CD4-positive, alpha-beta T cell treated with Interleukin-2 at 100 ng/mL for 4 hours (primary cell): ENCODE measurements around the gene TINCR.

Experiments
- DNase-seq: peaks from one replicate; pipeline ENCODE4 v3.0.0-alpha.2; 2020; ENCODE audit warnings: low spot score

TINCR gene

DNA sequence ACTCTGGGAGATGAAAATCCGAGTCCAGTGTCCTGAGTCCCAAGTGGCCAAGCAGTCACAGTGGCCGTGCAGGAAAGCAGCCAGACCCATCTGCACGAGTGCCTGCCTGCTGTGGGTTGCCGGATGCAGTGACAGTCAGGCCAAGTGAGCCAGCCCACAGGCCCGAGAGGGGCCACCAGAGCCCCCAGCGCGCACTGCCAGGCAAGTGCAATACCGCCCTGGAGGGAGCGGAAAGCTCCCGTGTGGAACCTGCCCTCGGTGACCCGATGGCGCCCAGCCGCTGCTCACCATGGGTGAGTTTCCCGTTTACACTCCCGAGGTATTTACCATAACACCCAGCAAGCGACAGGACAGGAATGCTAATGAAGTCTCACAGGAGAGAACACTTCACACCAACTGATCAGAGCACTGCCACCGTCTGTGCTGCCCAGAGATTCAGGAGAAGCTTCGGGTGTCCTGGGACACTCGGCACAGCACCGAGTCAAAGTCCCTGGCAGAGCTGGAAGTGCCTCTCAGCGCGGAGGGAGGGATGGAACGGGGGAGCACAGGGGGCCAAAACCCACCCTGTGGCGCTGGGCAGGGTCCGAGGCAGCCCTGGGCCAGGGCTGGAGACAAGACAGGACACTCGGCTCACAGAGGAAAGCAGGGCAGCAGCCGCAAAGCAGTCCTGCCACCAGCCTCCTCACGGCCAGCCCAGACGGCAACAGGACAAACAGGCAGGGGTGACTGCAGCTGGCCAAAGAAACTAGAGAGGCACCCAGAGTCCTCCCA, 21.3 kb upstream of the TINCR start:
- no peak for DNase-seq

GRCh38 chr19:5588441-5588840, 20.7 kb upstream of the TINCR start:
- no peak for DNase-seq

DNA sequence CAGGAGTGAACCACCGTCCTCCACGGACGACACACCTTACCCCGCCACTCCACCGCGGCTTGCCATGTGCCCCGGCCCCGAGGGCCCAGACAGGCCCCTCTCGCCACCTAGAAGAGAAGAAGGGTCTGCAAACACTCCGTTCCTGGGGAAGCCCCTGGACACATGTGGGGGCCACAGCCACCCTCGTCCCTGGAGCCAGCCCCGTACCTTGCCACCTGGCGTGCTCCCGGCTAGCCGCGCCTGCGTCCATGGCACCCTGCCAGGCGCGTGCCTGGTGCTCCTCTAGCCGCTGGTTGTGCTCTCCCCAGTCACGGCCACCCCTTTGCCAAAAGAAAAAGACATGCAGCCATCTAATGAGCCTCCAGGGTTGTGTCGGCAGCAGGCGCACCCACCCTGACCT, 19.9 kb upstream of the TINCR start:
- no peak for DNase-seq

GRCh38 chr19:5587071-5587455, 19.3 kb upstream of the TINCR start:
- no peak for DNase-seq

DNA sequence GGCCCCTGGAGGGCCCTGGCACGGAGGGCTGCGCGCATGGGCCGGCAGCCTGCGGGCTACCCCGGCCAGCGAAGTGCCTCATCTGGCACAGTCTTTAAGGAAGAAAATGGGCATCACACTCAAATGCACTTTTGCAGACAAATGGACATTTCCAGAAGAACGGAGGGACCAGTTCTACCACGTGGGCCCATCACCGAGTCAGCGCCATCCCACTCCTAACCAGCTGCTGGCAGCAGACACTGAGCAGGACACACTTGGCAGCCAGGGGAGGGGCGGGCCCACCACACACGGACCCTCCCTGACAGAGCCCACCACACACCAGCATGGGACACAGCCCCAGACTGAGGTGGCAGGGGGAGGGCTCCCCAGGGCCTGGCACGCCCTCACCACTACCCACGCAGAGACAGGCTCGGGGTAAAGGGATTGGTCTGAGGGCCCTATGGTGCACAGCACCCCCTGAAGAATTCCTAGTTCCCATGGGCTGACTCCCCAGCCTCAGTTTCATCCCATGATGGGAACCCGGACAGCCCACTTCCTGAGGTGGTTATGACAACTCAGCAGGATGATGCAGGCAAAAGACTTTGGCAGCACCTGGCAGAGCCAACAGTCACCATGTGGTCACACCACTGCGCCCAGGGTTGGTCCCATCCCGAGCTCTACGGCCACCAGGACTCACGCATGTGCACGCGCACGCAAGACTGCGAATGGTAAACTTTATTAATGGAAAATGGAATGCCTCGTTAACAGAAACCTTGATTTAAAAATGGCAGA, 18.7 kb upstream of the TINCR start:
- DNase-seq: no peak

DNA sequence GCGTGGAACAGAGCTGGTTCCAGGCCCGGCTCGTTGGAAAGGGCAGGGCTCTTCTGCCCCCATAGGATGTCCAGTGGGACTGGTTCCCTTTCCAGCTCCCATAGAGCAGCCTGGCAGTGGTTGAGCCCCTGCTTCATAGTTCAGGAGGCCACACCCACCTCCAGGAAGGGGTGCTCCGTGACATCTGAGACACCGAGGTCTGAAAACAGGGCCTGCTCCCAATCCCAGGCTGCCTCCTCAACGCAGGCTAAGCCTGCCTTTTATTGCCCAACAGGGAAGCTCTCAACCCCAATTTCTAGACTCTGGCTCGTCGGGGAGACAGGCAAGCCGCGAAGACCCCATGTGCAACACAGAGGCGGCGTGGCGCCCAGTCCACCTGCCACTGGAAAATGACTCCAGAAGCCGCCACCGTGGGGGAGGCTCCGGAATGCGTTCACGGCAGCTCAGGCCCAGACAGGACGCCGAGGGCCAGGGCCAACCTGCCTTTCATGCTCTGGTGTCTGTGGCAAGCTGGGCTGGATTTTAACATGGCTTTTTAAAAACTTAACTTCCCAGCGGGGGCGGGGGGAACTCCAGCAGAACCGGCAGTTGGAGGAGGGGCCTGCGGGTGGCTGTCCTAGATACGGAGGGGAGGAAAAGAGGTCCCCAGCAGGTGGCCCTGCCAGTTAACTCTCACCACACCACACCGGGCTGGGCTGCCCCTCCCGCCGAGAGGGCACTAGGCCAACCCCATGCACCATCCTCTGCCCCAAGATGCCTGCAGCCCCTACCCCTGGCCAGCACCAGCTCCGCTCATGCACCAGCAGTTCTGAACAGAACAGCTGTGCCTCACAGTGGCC, 17.9 kb upstream of the TINCR start:
- DNase-seq: peak; percentile 11

DNA sequence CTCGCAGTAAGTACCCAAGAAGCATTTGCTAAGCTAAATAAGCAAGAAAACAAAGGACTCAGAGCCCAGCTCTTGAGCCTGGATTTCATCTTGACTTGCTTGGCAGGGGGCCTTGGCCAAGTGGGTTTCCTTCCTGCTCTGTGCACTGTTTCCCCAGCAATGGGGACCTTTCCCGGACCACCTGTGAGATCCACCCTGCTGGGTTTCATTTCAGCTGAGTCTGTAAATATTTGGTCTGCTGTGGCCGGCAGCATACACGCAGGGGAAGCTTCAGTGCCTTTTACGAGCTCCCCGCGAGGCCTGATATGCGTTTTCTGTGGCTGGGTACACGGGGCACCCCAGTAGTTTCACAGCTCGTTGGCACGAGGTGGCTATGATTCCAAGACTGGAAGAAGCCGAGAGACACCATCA, 12.4 kb upstream of the TINCR start:
- no peak for DNase-seq

GRCh38 chr19:5579697-5580096, 11.9 kb upstream of the TINCR start:
- no peak for DNase-seq

GRCh38 chr19:5579286-5579685, 11.5 kb upstream of the TINCR start:
- DNase-seq: no peak

- DNase-seq: peak; percentile 67
Measured at GRCh38 chr19:5578097-5578846, 10.5 kb upstream of the TINCR start.

GRCh38 chr19:5575590-5575989, 7.8 kb upstream of the TINCR start:
- no peak for DNase-seq

DNA sequence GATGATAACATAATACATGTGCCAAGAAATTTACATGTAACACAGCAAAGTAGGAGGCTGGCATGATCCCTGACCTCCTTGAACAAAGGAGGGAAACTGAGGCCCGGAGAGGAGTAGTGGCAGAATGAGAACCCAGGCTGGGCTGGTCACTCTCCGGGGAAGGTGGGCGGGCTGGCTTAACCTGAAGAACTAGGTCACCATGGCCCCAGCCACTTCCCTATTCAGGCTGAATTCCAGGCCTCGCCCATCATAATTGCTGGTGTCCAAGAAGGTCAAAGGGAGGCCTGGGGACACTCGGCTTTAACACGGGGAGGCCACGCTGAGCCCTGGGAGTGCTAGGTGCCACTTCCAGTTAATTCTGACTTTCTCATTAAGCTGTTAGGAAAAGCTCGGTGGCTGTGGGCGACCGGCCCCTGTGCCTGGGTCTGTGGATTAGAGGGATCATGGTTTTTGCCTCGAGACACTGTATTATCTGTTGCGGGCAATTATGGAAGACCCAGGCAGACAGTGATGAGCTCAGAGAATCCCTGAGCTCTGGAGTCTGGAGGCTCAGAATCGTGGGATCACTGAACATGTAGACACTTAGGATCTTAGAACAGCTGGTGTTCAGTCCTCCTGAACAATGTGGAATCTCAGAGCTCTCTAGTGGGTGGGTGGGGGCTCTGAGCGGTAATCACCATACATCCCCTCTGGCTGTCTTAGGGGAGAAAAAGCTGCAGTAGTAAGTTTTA, 5.0 kb upstream of the TINCR start:
- DNase-seq: no peak

- DNase-seq: no peak
Measured at GRCh38 chr19:5571777-5572176, 4.0 kb upstream of the TINCR start.

DNA sequence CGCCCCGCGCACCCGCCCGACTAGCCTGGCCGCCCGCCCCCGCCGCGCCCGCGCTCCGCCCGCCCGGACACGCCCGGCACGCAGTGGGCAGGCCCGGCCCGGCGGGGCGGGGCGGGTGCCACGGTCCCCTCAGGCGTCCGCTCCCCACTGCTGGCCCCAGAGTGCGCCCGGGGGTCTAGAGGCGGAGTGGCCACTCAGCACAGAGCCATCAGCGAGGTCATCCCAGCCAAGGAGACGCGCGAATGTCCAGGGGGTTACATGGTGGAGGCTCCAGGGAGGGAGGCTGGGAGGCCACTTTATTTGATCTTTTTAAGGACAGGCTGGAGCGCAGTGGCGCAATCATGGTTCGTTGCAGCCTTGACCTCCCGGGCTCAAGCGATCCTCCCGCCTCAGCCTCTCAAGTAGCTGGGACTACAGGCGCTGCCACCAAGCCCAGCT, 236 bp upstream of the TINCR start:
- no peak for DNase-seq

DNA sequence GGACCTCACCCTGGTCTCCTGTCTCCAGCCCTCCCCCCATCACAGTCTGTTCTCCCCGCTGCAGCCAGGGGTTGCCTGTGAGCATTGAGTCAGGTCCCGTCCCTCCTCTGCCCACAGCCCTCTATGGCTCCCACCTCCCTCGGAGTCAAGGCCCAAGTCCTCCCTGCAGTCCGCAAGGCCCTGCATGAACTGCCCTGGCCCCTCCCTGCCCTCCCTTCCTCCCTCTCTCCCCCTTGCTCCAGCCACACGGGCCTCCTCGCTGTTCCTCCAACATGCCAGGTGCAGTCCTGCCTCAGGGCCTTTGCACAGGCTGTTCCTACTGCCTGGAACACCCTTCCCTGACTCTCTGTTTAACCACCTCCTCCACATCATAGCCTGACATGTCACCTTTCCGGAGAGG, 2.8 kb downstream of the TINCR start:
- DNase-seq: no peak

GRCh38 chr19:5563935-5564612, 3.7 kb downstream of the TINCR start:
- no peak for DNase-seq

DNA sequence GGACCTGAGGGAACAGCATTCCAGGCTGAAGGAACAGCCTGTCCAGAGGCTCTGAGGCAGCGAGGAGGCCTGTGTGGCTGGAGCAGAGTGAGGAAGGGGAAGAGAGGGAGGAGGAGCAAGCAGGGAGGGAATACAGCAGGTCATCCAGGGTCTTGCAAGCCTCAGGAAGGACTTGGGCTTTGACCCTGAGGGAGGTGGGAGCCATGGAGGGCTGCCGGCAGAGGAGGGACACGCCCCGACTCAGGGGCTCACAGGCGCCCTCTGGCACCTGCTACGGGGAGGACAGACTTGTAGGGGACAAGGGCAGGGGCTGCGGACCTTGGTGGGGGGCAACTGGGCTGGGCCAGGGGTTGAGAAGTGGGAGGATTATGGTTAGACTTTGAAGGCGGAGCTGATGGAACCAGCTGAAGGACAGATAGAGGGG, 4.7 kb downstream of the TINCR start:
- DNase-seq: no peak

DNA sequence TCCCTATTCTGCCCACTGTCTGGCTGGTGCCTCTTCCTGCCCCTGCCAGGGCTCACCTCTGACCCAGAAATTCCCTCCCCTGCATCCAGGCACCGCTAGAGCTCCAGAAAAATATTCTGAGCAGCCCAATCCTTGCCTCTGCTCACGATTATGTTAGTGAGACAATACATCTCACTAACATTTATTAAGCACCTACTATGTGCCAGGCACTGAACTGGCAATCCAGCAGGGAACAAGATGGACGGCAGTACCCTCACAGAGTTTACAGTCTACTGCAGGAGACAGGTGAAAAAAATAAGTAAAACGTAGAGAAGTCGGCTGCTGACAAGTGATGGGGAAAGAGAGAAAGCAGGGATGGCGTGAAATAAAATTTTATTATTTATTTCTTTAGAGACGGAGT, 5.5 kb downstream of the TINCR start:
- no peak for DNase-seq

GRCh38 chr19:5561559-5561958, 6.2 kb downstream of the TINCR start:
- DNase-seq: no peak

DNA sequence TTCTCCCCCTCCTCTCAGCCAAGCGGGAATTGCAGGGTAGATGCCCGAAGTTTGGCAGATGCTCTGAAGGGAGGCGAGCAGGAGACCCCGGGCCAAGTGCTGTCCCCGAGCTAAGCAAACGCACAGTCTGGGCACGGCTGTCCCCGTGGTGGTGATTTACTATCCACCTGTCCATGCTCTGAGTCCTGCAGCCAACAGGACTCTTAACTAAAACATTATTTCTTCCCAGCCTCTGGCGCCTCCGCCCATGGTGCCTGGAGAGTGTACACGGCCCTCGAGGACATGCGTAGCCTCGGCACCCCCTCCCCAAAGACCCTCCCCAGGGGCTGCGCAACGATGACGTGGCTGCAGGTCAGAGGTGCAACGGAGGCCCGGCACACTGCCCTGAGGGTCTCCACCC, 7.6 kb downstream of the TINCR start:
- no peak for DNase-seq

GRCh38 chr19:5559804-5560133, 8.0 kb downstream of the TINCR start:
- no peak for DNase-seq
